ENCODE results near the gene MBP.

DNA sequence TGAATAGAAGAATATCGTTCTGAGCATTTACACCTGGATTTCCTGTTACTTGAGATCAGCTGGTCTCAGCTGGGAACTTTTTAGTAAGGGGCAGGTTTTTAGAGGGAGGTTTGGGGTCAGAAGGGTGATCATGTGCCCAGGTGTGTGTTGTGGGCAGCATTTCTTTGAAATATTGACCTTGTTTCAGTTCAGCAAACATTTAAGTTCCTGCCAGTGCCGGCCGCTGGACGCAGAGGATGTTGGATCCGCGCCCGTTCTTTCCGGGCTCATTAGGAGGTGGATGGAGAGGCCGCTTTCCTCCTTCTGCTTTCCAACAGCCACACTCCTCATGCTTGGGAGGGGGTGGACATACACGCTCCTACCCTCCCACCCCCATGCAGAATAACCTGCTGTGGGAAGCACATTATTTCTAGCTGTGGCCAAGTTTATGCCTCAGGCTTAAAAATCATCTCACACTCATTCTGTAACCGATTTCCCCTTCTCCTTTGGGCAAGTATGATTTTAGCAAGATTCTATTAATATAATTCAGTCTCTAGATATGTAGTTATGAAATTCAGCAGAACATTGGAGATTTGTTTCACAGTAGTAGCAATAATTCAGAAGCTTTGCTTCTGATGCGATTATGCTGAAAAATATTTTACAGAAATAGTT, 178.9 kb downstream of the MBP start:
- TF ChIP-seq, protein P1, sequence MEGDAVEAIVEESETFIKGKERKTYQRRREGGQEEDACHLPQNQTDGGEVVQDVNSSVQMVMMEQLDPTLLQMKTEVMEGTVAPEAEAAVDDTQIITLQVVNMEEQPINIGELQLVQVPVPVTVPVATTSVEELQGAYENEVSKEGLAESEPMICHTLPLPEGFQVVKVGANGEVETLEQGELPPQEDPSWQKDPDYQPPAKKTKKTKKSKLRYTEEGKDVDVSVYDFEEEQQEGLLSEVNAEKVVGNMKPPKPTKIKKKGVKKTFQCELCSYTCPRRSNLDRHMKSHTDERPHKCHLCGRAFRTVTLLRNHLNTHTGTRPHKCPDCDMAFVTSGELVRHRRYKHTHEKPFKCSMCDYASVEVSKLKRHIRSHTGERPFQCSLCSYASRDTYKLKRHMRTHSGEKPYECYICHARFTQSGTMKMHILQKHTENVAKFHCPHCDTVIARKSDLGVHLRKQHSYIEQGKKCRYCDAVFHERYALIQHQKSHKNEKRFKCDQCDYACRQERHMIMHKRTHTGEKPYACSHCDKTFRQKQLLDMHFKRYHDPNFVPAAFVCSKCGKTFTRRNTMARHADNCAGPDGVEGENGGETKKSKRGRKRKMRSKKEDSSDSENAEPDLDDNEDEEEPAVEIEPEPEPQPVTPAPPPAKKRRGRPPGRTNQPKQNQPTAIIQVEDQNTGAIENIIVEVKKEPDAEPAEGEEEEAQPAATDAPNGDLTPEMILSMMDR (IDR thresholded peaks at IDR 0.05; ENCODE audit: extremely low read depth in 1 of 2, insufficient read depth in 1 of 2, low read depth in 1 of 2, low read length in 2 of 2) = no peak
- no peak for TF ChIP-seq EZH2 (IDR thresholded peaks at IDR 0.05; ENCODE audit: borderline replicate concordance, low read depth, low read length, severe bottlenecking)

Data from endothelial cell of umbilical vein (primary cell).